OCI-LY3 (cell line): ENCODE results near the gene NKAIN2.

Experiments
- H2AFZ ChIP-seq: fragments of 200-600, 300-600 bp; shearing (Covaris generic); 2 replicates; pipeline ENCODE4 v1.6.0; 2014; ENCODE audit warnings: antibody characterized with exemption, low read depth, low read length
- H3K27ac ChIP-seq: fragments of 200-600, 300-600 bp; sonication (generic); 2 replicates; pipeline ENCODE4 v1.5.1; 2014; ENCODE audit warnings: mild to moderate bottlenecking, low read length, moderate library complexity, mixed read lengths
- H3K27me3 ChIP-seq: fragments of 200-600, 300-600 bp; sonication (generic); 2 replicates; pipeline ENCODE4 v1.6.1; 2014; ENCODE audit warnings: low read depth, low read length, mixed read lengths
- H3K36me3 ChIP-seq: fragments of 200-600, 300-600 bp; sonication (generic); replicated peaks from 2 replicates; pipeline ENCODE3; 2014; ENCODE audit warnings: low read depth, low read length, mixed read lengths
- H3K4me1 ChIP-seq: fragments of 300-600, 200-600 bp; sonication (generic); 2 replicates; pipeline ENCODE4 v1.6.1; 2014; ENCODE audit warnings: low read length, mixed read lengths
- H3K4me2 ChIP-seq: fragments of 200-600, 300-600 bp; sonication (generic); 2 replicates; pipeline ENCODE4 v1.6.1; 2014; ENCODE audit warnings: low read length, mixed read lengths
- H3K4me3 ChIP-seq: fragments of 300-600, 200-600 bp; sonication (generic); 2 replicates; pipeline ENCODE4 v1.5.1; 2014; ENCODE audit warnings: antibody characterized with exemption, mild to moderate bottlenecking, low read length, moderate library complexity
- H3K79me2 ChIP-seq: fragments of 300-600, 200-600 bp; shearing (Covaris generic); 2 replicates; pipeline ENCODE4 v1.6.1; 2014; ENCODE audit warnings: mild to moderate bottlenecking, low read length, mixed read lengths
- H3K9ac ChIP-seq: fragments of 300-600, 200-600 bp; shearing (Covaris generic); 2 replicates; pipeline ENCODE4 v1.6.0; 2014; ENCODE audit warnings: mild to moderate bottlenecking, low read length, moderate library complexity
- H3K9me3 ChIP-seq: fragments of 200-600, 300-600 bp; shearing (Covaris generic); 2 replicates; pipeline ENCODE4 v1.6.1; 2014; ENCODE audit warnings: low read length, mixed read lengths; ENCODE audit not compliant: insufficient read depth
- H4K20me1 ChIP-seq: fragments of 200-600, 300-600 bp; sonication (generic); 2 replicates; pipeline ENCODE4 v1.6.1; 2016; ENCODE audit warnings: low read length, mixed read lengths; ENCODE audit not compliant: insufficient read depth
- CTCF ChIP-seq: fragments of 200-600, 300-600 bp; sonication (generic); IDR thresholded peaks from 2 replicates; pipeline ENCODE4 v1.5.1; 2014; ENCODE audit warnings: antibody characterized with exemption, low read length, low read depth
- EZH2phosphoT487 ChIP-seq: fragments of 200-600 bp; shearing (Covaris generic); IDR thresholded peaks from 2 replicates; pipeline ENCODE4 v1.6.1; 2018; ENCODE audit warnings: antibody characterized with exemption, mixed run types, low read depth

The NKAIN2 gene

GRCh38 chr6:124074606-124075005, 270.9 kb downstream of the NKAIN2 start:
- H3K27ac ChIP-seq: no peak overlapping the region
- H2AFZ ChIP-seq: no peak overlapping the region
- H3K9me3 ChIP-seq: no peaks in the 10 kb centered on the region
- no peaks in the 10 kb centered on the region for H3K27me3 ChIP-seq
- H3K4me3 ChIP-seq: no peak overlapping the region
- no peak overlapping the region for H3K9ac ChIP-seq
- no peak overlapping the region for H3K4me2 ChIP-seq
- TF ChIP-seq CTCF (no peak), EZH2phosphoT487 (no peak)
- no peaks in the 10 kb centered on the region for H3K36me3 ChIP-seq
- H4K20me1 ChIP-seq: no peaks in the 10 kb centered on the region
- H3K79me2 ChIP-seq: no peaks in the 10 kb centered on the region
- H3K4me1 ChIP-seq: no peaks in the 10 kb centered on the region

DNA sequence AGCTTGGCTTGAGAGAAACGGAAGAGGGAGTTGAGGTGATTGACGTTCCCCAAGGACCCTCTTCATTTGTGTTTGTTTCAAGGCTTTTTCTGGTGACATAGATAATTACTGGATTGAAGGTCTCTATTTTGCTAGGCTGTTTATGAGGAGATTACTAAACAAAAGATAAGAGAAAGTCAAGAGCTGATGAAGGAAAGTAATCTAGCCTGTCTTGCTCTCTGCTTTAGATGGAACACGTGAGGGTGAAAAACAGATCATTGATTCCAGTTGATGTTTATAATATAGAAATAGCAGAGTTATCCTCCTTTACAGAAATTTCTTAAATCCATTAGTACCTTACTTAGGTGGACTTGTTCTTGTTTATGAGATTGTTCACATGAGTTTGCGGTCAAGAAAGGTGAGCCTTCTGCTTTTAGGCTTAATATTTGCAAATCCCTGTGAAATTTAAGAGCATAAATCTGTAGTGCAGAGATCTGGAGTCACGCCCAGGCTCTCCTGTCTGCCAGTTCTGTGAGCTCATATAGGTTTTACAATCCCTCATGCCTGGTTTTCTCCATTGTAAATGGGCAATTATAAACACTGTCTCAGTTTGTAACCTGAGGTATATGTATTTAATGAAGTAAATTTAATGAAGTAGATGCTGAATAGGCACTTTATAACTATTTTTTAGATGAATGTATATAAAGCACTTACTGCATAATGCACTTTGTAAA, 272.8 kb downstream of the NKAIN2 start:
- no peaks in the 10 kb centered on the region for H3K27me3 ChIP-seq
- no peak overlapping the region for H3K4me2 ChIP-seq
- H2AFZ ChIP-seq: no peak overlapping the region
- H3K4me3 ChIP-seq: no peak overlapping the region
- no peaks in the 10 kb centered on the region for H4K20me1 ChIP-seq
- H3K9ac ChIP-seq: no peak overlapping the region
- H3K79me2 ChIP-seq: no peaks in the 10 kb centered on the region
- H3K36me3 ChIP-seq: no peaks in the 10 kb centered on the region
- H3K9me3 ChIP-seq: no peaks in the 10 kb centered on the region
- TF ChIP-seq EZH2phosphoT487 (no peak), CTCF (no peak)
- no peak overlapping the region for H3K27ac ChIP-seq
- H3K4me1 ChIP-seq: no peaks in the 10 kb centered on the region

GRCh38 chr6:124078169-124078568, 274.5 kb downstream of the NKAIN2 start:
- Histone ChIP-seq H3K4me1 (no peaks in the 10 kb centered on the region), H3K9ac (no peak overlapping the region)

GRCh38 chr6:124080483-124080882, 276.8 kb downstream of the NKAIN2 start:
- H3K36me3 ChIP-seq: no peaks in the 10 kb centered on the region
- H3K4me3 ChIP-seq: no peak overlapping the region
- no peak overlapping the region for H3K9ac ChIP-seq
- H4K20me1 ChIP-seq: no peaks in the 10 kb centered on the region
- H3K9me3 ChIP-seq: no peaks in the 10 kb centered on the region
- no peaks in the 10 kb centered on the region for H3K4me1 ChIP-seq
- no peak overlapping the region for H2AFZ ChIP-seq
- no peak overlapping the region for H3K4me2 ChIP-seq
- no peaks in the 10 kb centered on the region for H3K79me2 ChIP-seq
- no peaks in the 10 kb centered on the region for H3K27me3 ChIP-seq
- no peak overlapping the region for H3K27ac ChIP-seq
- TF ChIP-seq CTCF: no peak
- no peak for TF ChIP-seq EZH2phosphoT487

More at GRCh38 chr6:124078169-124078568, 274.5 kb downstream of the NKAIN2 start:
- no peak overlapping the region for H2AFZ ChIP-seq
- no peak overlapping the region for H3K27ac ChIP-seq
- H3K4me3 ChIP-seq: no peak overlapping the region
- no peaks in the 10 kb centered on the region for H4K20me1 ChIP-seq
- H3K36me3 ChIP-seq: no peaks in the 10 kb centered on the region
- H3K9me3 ChIP-seq: no peaks in the 10 kb centered on the region
- H3K27me3 ChIP-seq: no peaks in the 10 kb centered on the region
- H3K4me2 ChIP-seq: no peak overlapping the region
- no peak for TF ChIP-seq EZH2phosphoT487
- H3K79me2 ChIP-seq: no peaks in the 10 kb centered on the region
